Panc1 (cell line): ENCODE data around the gene PHYHIPL. TPM values are rescaled to one million over a fixed set of nuclear protein-coding genes. Genes with fewer than 3 reads are reported as not detected.

Source experiments
- ATAC-seq: fragments of 200-7000 bp; cut with Tn5 transposase; 2 replicates; pipeline ENCODE4 v1.9.1; 2020; ENCODE audit warnings: mild to moderate bottlenecking, moderate library complexity
- BruUV-seq: library from RNA; stranded (reverse); fragments of 400-500 nt; replicated peaks from 2 replicates; lab custom pipeline; 2021; lab: Mats Ljungman, UMichigan
- CTCF ChIA-PET: fragments of 300-600 bp; sonication (Branson Sonifier 250); formaldehyde crosslinking; loops from one replicate; lab custom pipeline; 2022; ENCODE audit warnings: antibody characterized with exemption; lab: Charles Lee
- POLR2A ChIA-PET: fragments of 300-600 bp; sonication (Branson Sonifier 250); formaldehyde crosslinking; loops from one replicate; lab custom pipeline; 2022; ENCODE audit warnings: antibody characterized with exemption; lab: Charles Lee
- DNase-seq: peaks from one replicate; pipeline ENCODE4 v3.0.0-alpha.2; 2010; ENCODE audit warnings: low read depth, low spot score
- H3K27ac ChIP-seq: 2 replicates; pipeline ENCODE4 v1.5.1; 2011; ENCODE audit warnings: mild to moderate bottlenecking, low read length, inconsistent platforms
- H3K27me3 ChIP-seq: fragments of 200-500 bp; sonication (Bioruptor generic); 2 replicates; pipeline ENCODE4 v1.6.0; 2014; ENCODE audit warnings: low read length, inconsistent platforms; ENCODE audit not compliant: control insufficient read depth, insufficient read depth
- H3K36me3 ChIP-seq: fragments of 200-500 bp; sonication (Bioruptor generic); 2 replicates; pipeline ENCODE4 v1.5.1; 2014; ENCODE audit warnings: inconsistent platforms, mild to moderate bottlenecking, low read length, moderate library complexity; ENCODE audit not compliant: control insufficient read depth, insufficient read depth
- H3K4me1 ChIP-seq: 2 replicates; pipeline ENCODE4 v1.5.1; 2011; ENCODE audit warnings: inconsistent platforms, mild to moderate bottlenecking, low read length, moderate library complexity; ENCODE audit not compliant: control insufficient read depth, insufficient read depth
- H3K4me3 ChIP-seq, 2 experiments: 2 replicates each; pipeline ENCODE4 v1.5.1; 2011 to 2012; ENCODE audit warnings: low read depth in 2 of 2, low read length in 2 of 2, mild to moderate bottlenecking in 2 of 2, inconsistent platforms in 1 of 2, moderate library complexity in 1 of 2
- H3K9me3 ChIP-seq: fragments of 200-500 bp; sonication (Bioruptor generic); 2 replicates; pipeline ENCODE4 v1.5.1; 2014; ENCODE audit warnings: low read depth, mild to moderate bottlenecking, inconsistent platforms, low read length, moderate library complexity; ENCODE audit not compliant: control insufficient read depth, insufficient read depth
- POLR2AphosphoS5 ChIP-seq: IDR thresholded peaks from 2 replicates; pipeline ENCODE4 v1.6.1; 2012; ENCODE audit warnings: mild to moderate bottlenecking, low read depth, low read length, moderate library complexity
- SIN3A ChIP-seq: IDR thresholded peaks from 2 replicates; pipeline ENCODE4 v1.6.1; 2012; ENCODE audit warnings: low read depth, mild to moderate bottlenecking, low read length, moderate library complexity, borderline replicate concordance; ENCODE audit not compliant: insufficient read depth
- TCF7L2 ChIP-seq: IDR thresholded peaks from 2 replicates; pipeline ENCODE4 v1.6.1; 2011; ENCODE audit warnings: mild to moderate bottlenecking, low read depth, low read length, inconsistent platforms
- in situ Hi-C: cut with HindIII; loops from 2 replicates; pipeline ENCODE4 v1.10.0; 2016; ENCODE audit warnings: low sequenced_read_pairs, low pct_unique_long_range_greater_than_20kb
- intact Hi-C: fragments of 100-400 bp; cut with micrococcal nuclease; formaldehyde crosslinking; loops from one replicate; pipeline ENCODE4 v1.10.0; 2022; ENCODE audit not compliant: unreplicated experiment
- total RNA-seq: library from RNA; stranded (reverse); gene quantifications from one replicate; pipeline ENCODE4 v1.2.1, GENCODE V29; 2021; ENCODE audit not compliant: unreplicated experiment
- TF ChIP-seq, protein P1 (sequence below): fragments of 450-650 bp; IDR thresholded peaks from 2 replicates; pipeline ENCODE4 v1.5.1; 2017; ENCODE audit warnings: mild to moderate bottlenecking
- TF ChIP-seq, protein P2 (sequence below), 2 experiments: IDR thresholded peaks; 2 replicates each; pipeline ENCODE4 v1.6.1; 2011 to 2012; ENCODE audit warnings: low read depth in 2 of 2, control low read depth in 1 of 2, low read length in 1 of 2, mild to moderate bottlenecking in 1 of 2, moderate library complexity in 1 of 2; ENCODE audit not compliant: insufficient read depth in 1 of 2

The PHYHIPL gene
- total RNA-seq, 1 experiment from 2014 or later, result not detected

DNA sequence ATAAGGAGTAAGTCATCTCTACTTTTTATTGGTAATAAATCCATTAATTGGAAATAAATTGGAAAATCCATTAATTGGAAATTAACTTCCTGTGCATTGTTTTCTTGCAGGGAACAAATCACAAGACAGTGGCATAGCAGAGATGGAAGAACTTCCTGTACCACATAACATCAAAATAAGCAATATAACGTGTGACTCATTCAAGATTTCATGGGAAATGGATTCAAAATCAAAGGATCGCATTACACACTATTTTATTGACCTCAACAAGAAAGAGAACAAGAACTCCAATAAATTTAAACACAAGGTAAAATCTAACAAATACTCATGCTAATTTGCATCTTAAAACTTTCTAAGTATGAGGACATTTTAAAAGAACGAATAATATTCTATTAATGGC, 57.8 kb downstream of the PHYHIPL start:
- no peak for ATAC-seq
- intact Hi-C loops, result loop anchor here (5.0 kb wide), 1 partner anchor 282 kb away; no protein-coding TSS in a partner anchor
- no peaks in the 10 kb centered on the region for H3K4me1 ChIP-seq
- ChIA-PET POLR2A (no interaction called here), CTCF (no interaction called here)
- no peaks in the 10 kb centered on the region for H3K27me3 ChIP-seq
- H3K27ac ChIP-seq, result no peak overlapping the region
- H3K4me3 ChIP-seq, result no peak overlapping the region
- DNase-seq, result no peak
- H3K9me3 ChIP-seq, result no peaks in the 10 kb centered on the region
- TF ChIP-seq, protein P1, sequence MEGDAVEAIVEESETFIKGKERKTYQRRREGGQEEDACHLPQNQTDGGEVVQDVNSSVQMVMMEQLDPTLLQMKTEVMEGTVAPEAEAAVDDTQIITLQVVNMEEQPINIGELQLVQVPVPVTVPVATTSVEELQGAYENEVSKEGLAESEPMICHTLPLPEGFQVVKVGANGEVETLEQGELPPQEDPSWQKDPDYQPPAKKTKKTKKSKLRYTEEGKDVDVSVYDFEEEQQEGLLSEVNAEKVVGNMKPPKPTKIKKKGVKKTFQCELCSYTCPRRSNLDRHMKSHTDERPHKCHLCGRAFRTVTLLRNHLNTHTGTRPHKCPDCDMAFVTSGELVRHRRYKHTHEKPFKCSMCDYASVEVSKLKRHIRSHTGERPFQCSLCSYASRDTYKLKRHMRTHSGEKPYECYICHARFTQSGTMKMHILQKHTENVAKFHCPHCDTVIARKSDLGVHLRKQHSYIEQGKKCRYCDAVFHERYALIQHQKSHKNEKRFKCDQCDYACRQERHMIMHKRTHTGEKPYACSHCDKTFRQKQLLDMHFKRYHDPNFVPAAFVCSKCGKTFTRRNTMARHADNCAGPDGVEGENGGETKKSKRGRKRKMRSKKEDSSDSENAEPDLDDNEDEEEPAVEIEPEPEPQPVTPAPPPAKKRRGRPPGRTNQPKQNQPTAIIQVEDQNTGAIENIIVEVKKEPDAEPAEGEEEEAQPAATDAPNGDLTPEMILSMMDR, result no peak
- TF ChIP-seq POLR2AphosphoS5 (no peak), TCF7L2 (no peak), SIN3A (no peak)
- TF ChIP-seq, protein P2, sequence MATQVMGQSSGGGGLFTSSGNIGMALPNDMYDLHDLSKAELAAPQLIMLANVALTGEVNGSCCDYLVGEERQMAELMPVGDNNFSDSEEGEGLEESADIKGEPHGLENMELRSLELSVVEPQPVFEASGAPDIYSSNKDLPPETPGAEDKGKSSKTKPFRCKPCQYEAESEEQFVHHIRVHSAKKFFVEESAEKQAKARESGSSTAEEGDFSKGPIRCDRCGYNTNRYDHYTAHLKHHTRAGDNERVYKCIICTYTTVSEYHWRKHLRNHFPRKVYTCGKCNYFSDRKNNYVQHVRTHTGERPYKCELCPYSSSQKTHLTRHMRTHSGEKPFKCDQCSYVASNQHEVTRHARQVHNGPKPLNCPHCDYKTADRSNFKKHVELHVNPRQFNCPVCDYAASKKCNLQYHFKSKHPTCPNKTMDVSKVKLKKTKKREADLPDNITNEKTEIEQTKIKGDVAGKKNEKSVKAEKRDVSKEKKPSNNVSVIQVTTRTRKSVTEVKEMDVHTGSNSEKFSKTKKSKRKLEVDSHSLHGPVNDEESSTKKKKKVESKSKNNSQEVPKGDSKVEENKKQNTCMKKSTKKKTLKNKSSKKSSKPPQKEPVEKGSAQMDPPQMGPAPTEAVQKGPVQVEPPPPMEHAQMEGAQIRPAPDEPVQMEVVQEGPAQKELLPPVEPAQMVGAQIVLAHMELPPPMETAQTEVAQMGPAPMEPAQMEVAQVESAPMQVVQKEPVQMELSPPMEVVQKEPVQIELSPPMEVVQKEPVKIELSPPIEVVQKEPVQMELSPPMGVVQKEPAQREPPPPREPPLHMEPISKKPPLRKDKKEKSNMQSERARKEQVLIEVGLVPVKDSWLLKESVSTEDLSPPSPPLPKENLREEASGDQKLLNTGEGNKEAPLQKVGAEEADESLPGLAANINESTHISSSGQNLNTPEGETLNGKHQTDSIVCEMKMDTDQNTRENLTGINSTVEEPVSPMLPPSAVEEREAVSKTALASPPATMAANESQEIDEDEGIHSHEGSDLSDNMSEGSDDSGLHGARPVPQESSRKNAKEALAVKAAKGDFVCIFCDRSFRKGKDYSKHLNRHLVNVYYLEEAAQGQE (IDR thresholded peaks at IDR 0.05; ENCODE audit: insufficient read depth in 1 of 2, low read depth in 2 of 2, low read length in 1 of 2), result no peak
- no peaks in the 10 kb centered on the region for H3K36me3 ChIP-seq
- no TSS peak for BruUV-seq
- in situ Hi-C loops, result no loop called here

DNA sequence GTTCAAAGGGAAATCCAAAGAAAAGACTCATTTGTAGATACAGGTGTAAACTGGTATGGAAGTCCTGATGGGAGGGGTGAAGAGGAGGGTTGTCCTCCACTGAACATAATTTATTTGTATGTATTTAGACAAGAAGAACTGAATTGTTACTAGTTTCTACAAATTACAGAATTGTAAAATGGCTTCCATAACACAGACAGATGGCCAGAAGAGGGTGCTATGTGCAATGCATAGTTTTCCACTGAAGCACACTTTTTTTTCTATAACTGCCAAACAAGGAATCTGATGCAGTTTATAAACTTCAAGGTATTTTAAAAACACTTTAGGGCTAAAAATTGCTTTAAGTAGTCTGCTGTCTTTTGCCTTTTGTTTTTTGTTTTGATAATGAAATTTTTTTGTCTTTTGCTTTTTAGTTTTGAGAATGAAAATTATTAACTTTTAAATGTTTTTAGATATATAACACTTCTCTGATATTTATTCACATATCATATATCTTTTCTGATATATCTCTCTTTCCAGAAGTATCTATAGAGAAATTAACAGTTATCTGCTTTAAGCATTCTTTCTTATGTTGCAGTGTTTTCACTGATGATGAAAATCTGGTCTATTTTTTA, 58.5 kb downstream of the PHYHIPL start:
- H3K9me3 ChIP-seq, result no peaks in the 10 kb centered on the region
- DNase-seq (peak; percentile 12), ATAC-seq (no peak)
- no peak overlapping the region for H3K27ac ChIP-seq
- intact Hi-C loops, result loop anchor here (5.0 kb wide), 2 partner anchors 283 to 453 kb away; no protein-coding TSS in a partner anchor
- in situ Hi-C loops, result no loop called here
- H3K4me1 ChIP-seq, result no peaks in the 10 kb centered on the region
- ChIA-PET POLR2A (no interaction called here), CTCF (no interaction called here)
- no TSS peak for BruUV-seq
- H3K27me3 ChIP-seq, result no peaks in the 10 kb centered on the region
- no peaks in the 10 kb centered on the region for H3K36me3 ChIP-seq
- H3K4me3 ChIP-seq, result no peak overlapping the region
- TF ChIP-seq TCF7L2, result no peak
- TF ChIP-seq, protein P1, result peak; percentile 68; the same call in 1 of the 2 replicates
